ENCODE measurements around the gene EDARADD. TPM values are rescaled to one million over a fixed set of nuclear protein-coding genes. Genes with fewer than 3 reads are reported as not detected.

Gene EDARADD
- total and polyA plus RNA-seq, 2 of the 8 experiments (the other 6 are each of a cell fraction or from before 2014, with no cell fraction given): 3.4 to 6.1 TPM

GRCh38 chr1:236502972-236503639 lies 109.0 kb downstream of the EDARADD start (continued):
- TF ChIP-seq, protein P1, sequence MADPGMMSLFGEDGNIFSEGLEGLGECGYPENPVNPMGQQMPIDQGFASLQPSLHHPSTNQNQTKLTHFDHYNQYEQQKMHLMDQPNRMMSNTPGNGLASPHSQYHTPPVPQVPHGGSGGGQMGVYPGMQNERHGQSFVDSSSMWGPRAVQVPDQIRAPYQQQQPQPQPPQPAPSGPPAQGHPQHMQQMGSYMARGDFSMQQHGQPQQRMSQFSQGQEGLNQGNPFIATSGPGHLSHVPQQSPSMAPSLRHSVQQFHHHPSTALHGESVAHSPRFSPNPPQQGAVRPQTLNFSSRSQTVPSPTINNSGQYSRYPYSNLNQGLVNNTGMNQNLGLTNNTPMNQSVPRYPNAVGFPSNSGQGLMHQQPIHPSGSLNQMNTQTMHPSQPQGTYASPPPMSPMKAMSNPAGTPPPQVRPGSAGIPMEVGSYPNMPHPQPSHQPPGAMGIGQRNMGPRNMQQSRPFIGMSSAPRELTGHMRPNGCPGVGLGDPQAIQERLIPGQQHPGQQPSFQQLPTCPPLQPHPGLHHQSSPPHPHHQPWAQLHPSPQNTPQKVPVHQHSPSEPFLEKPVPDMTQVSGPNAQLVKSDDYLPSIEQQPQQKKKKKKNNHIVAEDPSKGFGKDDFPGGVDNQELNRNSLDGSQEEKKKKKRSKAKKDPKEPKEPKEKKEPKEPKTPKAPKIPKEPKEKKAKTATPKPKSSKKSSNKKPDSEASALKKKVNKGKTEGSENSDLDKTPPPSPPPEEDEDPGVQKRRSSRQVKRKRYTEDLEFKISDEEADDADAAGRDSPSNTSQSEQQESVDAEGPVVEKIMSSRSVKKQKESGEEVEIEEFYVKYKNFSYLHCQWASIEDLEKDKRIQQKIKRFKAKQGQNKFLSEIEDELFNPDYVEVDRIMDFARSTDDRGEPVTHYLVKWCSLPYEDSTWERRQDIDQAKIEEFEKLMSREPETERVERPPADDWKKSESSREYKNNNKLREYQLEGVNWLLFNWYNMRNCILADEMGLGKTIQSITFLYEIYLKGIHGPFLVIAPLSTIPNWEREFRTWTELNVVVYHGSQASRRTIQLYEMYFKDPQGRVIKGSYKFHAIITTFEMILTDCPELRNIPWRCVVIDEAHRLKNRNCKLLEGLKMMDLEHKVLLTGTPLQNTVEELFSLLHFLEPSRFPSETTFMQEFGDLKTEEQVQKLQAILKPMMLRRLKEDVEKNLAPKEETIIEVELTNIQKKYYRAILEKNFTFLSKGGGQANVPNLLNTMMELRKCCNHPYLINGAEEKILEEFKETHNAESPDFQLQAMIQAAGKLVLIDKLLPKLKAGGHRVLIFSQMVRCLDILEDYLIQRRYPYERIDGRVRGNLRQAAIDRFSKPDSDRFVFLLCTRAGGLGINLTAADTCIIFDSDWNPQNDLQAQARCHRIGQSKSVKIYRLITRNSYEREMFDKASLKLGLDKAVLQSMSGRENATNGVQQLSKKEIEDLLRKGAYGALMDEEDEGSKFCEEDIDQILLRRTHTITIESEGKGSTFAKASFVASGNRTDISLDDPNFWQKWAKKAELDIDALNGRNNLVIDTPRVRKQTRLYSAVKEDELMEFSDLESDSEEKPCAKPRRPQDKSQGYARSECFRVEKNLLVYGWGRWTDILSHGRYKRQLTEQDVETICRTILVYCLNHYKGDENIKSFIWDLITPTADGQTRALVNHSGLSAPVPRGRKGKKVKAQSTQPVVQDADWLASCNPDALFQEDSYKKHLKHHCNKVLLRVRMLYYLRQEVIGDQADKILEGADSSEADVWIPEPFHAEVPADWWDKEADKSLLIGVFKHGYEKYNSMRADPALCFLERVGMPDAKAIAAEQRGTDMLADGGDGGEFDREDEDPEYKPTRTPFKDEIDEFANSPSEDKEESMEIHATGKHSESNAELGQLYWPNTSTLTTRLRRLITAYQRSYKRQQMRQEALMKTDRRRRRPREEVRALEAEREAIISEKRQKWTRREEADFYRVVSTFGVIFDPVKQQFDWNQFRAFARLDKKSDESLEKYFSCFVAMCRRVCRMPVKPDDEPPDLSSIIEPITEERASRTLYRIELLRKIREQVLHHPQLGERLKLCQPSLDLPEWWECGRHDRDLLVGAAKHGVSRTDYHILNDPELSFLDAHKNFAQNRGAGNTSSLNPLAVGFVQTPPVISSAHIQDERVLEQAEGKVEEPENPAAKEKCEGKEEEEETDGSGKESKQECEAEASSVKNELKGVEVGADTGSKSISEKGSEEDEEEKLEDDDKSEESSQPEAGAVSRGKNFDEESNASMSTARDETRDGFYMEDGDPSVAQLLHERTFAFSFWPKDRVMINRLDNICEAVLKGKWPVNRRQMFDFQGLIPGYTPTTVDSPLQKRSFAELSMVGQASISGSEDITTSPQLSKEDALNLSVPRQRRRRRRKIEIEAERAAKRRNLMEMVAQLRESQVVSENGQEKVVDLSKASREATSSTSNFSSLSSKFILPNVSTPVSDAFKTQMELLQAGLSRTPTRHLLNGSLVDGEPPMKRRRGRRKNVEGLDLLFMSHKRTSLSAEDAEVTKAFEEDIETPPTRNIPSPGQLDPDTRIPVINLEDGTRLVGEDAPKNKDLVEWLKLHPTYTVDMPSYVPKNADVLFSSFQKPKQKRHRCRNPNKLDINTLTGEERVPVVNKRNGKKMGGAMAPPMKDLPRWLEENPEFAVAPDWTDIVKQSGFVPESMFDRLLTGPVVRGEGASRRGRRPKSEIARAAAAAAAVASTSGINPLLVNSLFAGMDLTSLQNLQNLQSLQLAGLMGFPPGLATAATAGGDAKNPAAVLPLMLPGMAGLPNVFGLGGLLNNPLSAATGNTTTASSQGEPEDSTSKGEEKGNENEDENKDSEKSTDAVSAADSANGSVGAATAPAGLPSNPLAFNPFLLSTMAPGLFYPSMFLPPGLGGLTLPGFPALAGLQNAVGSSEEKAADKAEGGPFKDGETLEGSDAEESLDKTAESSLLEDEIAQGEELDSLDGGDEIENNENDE (IDR thresholded peaks at IDR 0.05; ENCODE audit: insufficient replicate concordance, low read length): no peak
- TF ChIP-seq ZNF274 (IDR thresholded peaks at IDR 0.05; ENCODE audit: borderline replicate concordance, extremely low read depth, low read length) (no peak), SIN3A (conservative IDR thresholded peaks at IDR 0.05 in 1 of 2, IDR thresholded peaks at IDR 0.05 in 1 of 2; ENCODE audit: low read depth in 1 of 2, low read length in 2 of 2) (no peak), NRF1 (IDR thresholded peaks at IDR 0.05; ENCODE audit: low read depth, low read length) (no peak), EZH2 (IDR thresholded peaks at IDR 0.05; ENCODE audit: low read depth, low read length, severe bottlenecking) (no peak), POU5F1 (IDR thresholded peaks at IDR 0.05; ENCODE audit: low read depth, low read length) (no peak), KDM4A (IDR thresholded peaks at IDR 0.05; ENCODE audit: low read depth, low read length, severe bottlenecking) (no peak), CTBP2 (IDR thresholded peaks at IDR 0.05; ENCODE audit: borderline replicate concordance, insufficient read depth, insufficient read length, low read length) (no peak), TAF7 (optimal IDR thresholded peaks at IDR 0.05; ENCODE audit: borderline replicate concordance, low read depth, low read length) (no peak), ASH2L (IDR thresholded peaks at IDR 0.05; ENCODE audit: low read length) (peak; percentile 91)
